SK-N-SH (cell line): ENCODE results near the gene ADPRH. TPM values are rescaled to one million over a fixed set of nuclear protein-coding genes. Genes with fewer than 3 reads are reported as not detected.

Experiments
- CTCF ChIA-PET: fragments of 300-600, 350-600 bp; formaldehyde crosslinking; extraction: SDS; loops from one replicate; lab custom pipeline; 2021; lab: Yijun Ruan, JAX
- POLR2A ChIA-PET: fragments of 350-600 bp; sonication (Branson Sonifier 250); formaldehyde crosslinking; extraction: SDS; loops from one replicate; lab custom pipeline; 2020; ENCODE audit warnings: antibody characterized with exemption, inconsistent platforms; lab: Yijun Ruan, JAX
- DNase-seq: peaks from one replicate; pipeline ENCODE4 v3.0.0; 2012
- H2AFZ ChIP-seq: fragments of 200-600 bp; sonication (generic); 2 replicates; pipeline ENCODE4 v1.8.1; 2016; ENCODE audit warnings: antibody characterized with exemption, mild to moderate bottlenecking, low read depth
- H3F3A ChIP-seq: fragments of 200-600 bp; sonication (generic); replicated peaks from 2 replicates; pipeline ENCODE3; 2016; ENCODE audit warnings: antibody characterized with exemption, mild to moderate bottlenecking; ENCODE audit not compliant: insufficient read depth
- H3K27ac ChIP-seq, 2 experiments: fragments of 200-500 bp in 1 of 2; fragments of 200-600 bp in 1 of 2; sonication (Bioruptor generic) in 1 of 2; sonication (generic), shearing (Covaris generic) in 1 of 2; 2 replicates each; pipeline versions ENCODE4 v1.5.1 to v1.6.1; 2014 to 2016; ENCODE audit warnings: low read depth in 2 of 2, inconsistent platforms in 1 of 2, low read length in 1 of 2, mild to moderate bottlenecking in 1 of 2, mixed read lengths in 1 of 2
- H3K27me3 ChIP-seq: fragments of 200-600 bp; sonication (generic), shearing (Covaris generic); 2 replicates; pipeline ENCODE4 v1.6.1; 2016; ENCODE audit warnings: mixed run types; ENCODE audit not compliant: insufficient read depth
- H3K36me3 ChIP-seq, 2 experiments: fragments of 200-500 bp in 1 of 2; fragments of 200-600 bp in 1 of 2; sonication (Bioruptor generic) in 1 of 2; sonication (generic) in 1 of 2; replicated peaks in 1 of 2; 2 replicates each; pipeline versions ENCODE3 to v1.5.1; 2014 to 2016; ENCODE audit warnings: low read length in 1 of 2, mild to moderate bottlenecking in 1 of 2; ENCODE audit not compliant: insufficient read depth in 2 of 2, control insufficient read depth in 1 of 2
- H3K4me1 ChIP-seq, 2 experiments: fragments of 200-500 bp in 1 of 2; fragments of 200-600 bp in 1 of 2; sonication (Bioruptor generic) in 1 of 2; sonication (generic), shearing (Covaris generic) in 1 of 2; 2 replicates each; pipeline versions ENCODE4 v1.5.1 to v1.6.1; 2014 to 2016; ENCODE audit warnings: low read depth in 1 of 2, low read length in 1 of 2, mixed run types in 1 of 2; ENCODE audit not compliant: insufficient read depth in 2 of 2, control insufficient read depth in 1 of 2
- H3K4me2 ChIP-seq: fragments of 200-600 bp; sonication (generic), shearing (Covaris generic); 2 replicates; pipeline ENCODE4 v1.6.1; 2017; ENCODE audit warnings: mixed run types
- H3K4me3 ChIP-seq, 2 experiments: fragments of 200-500 bp in 1 of 2; fragments of 200-600 bp in 1 of 2; sonication (Bioruptor generic) in 1 of 2; sonication (generic), shearing (Covaris generic) in 1 of 2; 2 replicates each; pipeline versions ENCODE4 v1.5.1 to v1.8.1; 2014 to 2016; ENCODE audit warnings: low read depth in 2 of 2, inconsistent platforms in 1 of 2, low read length in 1 of 2, mild to moderate bottlenecking in 1 of 2, mixed read lengths in 1 of 2, moderate library complexity in 1 of 2
- H3K79me2 ChIP-seq: fragments of 200-600 bp; sonication (generic); 2 replicates; pipeline ENCODE4 v1.8.1; 2017; ENCODE audit warnings: mild to moderate bottlenecking; ENCODE audit not compliant: insufficient read depth
- H3K9ac ChIP-seq: fragments of 200-600 bp; sonication (generic); 2 replicates; pipeline ENCODE4 v1.6.1; 2017; ENCODE audit warnings: mixed run types
- H3K9me2 ChIP-seq: fragments of 200-600 bp; sonication (generic); 2 replicates; pipeline ENCODE4 v1.6.1; 2017; ENCODE audit warnings: mixed run types
- H3K9me3 ChIP-seq: fragments of 200-600 bp; sonication (generic); 2 replicates; pipeline ENCODE4 v1.6.1; 2017; ENCODE audit warnings: mixed run types, mild to moderate bottlenecking, moderate library complexity
- H4K20me1 ChIP-seq: fragments of 200-600 bp; sonication (generic); 2 replicates; pipeline ENCODE4 v1.6.1; 2017; ENCODE audit warnings: mild to moderate bottlenecking, mixed run types; ENCODE audit not compliant: insufficient read depth
- CHD2 ChIP-seq: fragments of 150-350 bp; IDR thresholded peaks from 2 replicates; pipeline ENCODE4 v1.6.1; 2018; ENCODE audit warnings: low read length; ENCODE audit not compliant: partially characterized antibody
- CTCF ChIP-seq: fragments of 200-600 bp; sonication (generic); IDR thresholded peaks from 2 replicates; pipeline ENCODE4 v1.6.1; 2017; ENCODE audit warnings: antibody characterized with exemption, mild to moderate bottlenecking, moderate library complexity
- EZH2phosphoT487 ChIP-seq: fragments of 200-600 bp; sonication (generic); IDR thresholded peaks from 2 replicates; pipeline ENCODE4 v1.6.1; 2017; ENCODE audit warnings: low read depth, mixed run types, mild to moderate bottlenecking, antibody characterized with exemption, moderate library complexity, borderline replicate concordance
- JUND ChIP-seq: IDR thresholded peaks from 2 replicates; pipeline ENCODE4 v1.4.0; 2012
- MAX ChIP-seq: IDR thresholded peaks from 2 replicates; pipeline ENCODE4 v1.4.0; 2012; ENCODE audit warnings: low read depth
- NFIC ChIP-seq: IDR thresholded peaks from 2 replicates; pipeline ENCODE4 v1.4.0; 2012; ENCODE audit warnings: borderline replicate concordance
- NRF1 ChIP-seq: IDR thresholded peaks from 2 replicates; pipeline ENCODE4 v1.6.1; 2012; ENCODE audit warnings: low read depth, mild to moderate bottlenecking, low read length
- PBX3 ChIP-seq: IDR thresholded peaks from 2 replicates; pipeline ENCODE4; 2012
- REST ChIP-seq: IDR thresholded peaks from 2 replicates; pipeline ENCODE4 v1.6.1; 2012; ENCODE audit warnings: mild to moderate bottlenecking, low read depth, low read length, moderate library complexity
- RFX5 ChIP-seq: IDR thresholded peaks from 2 replicates; pipeline ENCODE4 v1.6.1; 2012; ENCODE audit warnings: mild to moderate bottlenecking, improper control_type of control experiment, low read length
- RXRA ChIP-seq: IDR thresholded peaks from 2 replicates; pipeline ENCODE4 v1.4.0; 2012; ENCODE audit warnings: low read depth, mild to moderate bottlenecking, borderline replicate concordance
- SMC3 ChIP-seq: IDR thresholded peaks from 2 replicates; pipeline ENCODE4 v1.6.1; 2012; ENCODE audit warnings: low read depth, low read length, improper control_type of control experiment
- TAF1 ChIP-seq: IDR thresholded peaks from 2 replicates; pipeline ENCODE4 v1.6.1; 2012; ENCODE audit warnings: low read depth, mild to moderate bottlenecking, low read length, moderate library complexity, borderline replicate concordance
- TCF12 ChIP-seq: IDR thresholded peaks from 2 replicates; pipeline ENCODE4 v1.4.0; 2012
- ZBTB33 ChIP-seq: IDR thresholded peaks from 2 replicates; pipeline ENCODE4 v1.4.0; 2012; ENCODE audit warnings: low read depth, borderline replicate concordance
- WGBS: methylation state at CpG from one replicate; pipeline ENCODE4 v1.1.6; 2017; ENCODE audit warnings: low lambda C conversion rate; 5-methylcytosine and 5-hydroxymethylcytosine counted together
- polyA plus RNA-seq, 3 experiments: library from polyadenylated mRNA; depleted of rRNA; stranded (reverse); fragments of >200 nt; gene quantifications; 2 replicates each; pipeline ENCODE4 v1.2.3, GENCODE V29; 2012

ADPRH gene
- polyA plus RNA-seq, 1 of the 3 experiments (the other 2 are of a cell fraction) = not detected

- no peak overlapping the region for H3K4me3 ChIP-seq
- H3K9me2 ChIP-seq = no peaks in the 10 kb centered on the region
- no peak overlapping the region for H3K4me2 ChIP-seq
- no peak overlapping the region for H3K27ac ChIP-seq
- no peaks in the 10 kb centered on the region for H3K9me3 ChIP-seq
- H3K4me1 ChIP-seq = no peaks in the 10 kb centered on the region; a peak in 1 of 4 replicates
- CTCF ChIA-PET = no interaction called here
- H4K20me1 ChIP-seq = no peaks in the 10 kb centered on the region
- POLR2A ChIA-PET = no interaction called here
- no peak overlapping the region for H2AFZ ChIP-seq
- no peaks in the 10 kb centered on the region for H3K27me3 ChIP-seq
- TF ChIP-seq SMC3 = no peak
- TF ChIP-seq REST = no peak
- TF ChIP-seq CTCF = no peak
- no peak for TF ChIP-seq NFIC
- TF ChIP-seq NRF1 = no peak
- no peak for TF ChIP-seq CHD2
- no peak for TF ChIP-seq EZH2phosphoT487
- TF ChIP-seq RFX5 = no peak
- TF ChIP-seq PBX3 = no peak
- TF ChIP-seq TAF1 = no peak
- TF ChIP-seq TCF12 = no peak
- no peak for TF ChIP-seq ZBTB33
- no peak for TF ChIP-seq MAX
- no peak for TF ChIP-seq JUND
- no peak for TF ChIP-seq RXRA
- TF ChIP-seq, all 33 proteins: peak for 0
- Histone ChIP-seq H3K36me3 (no peaks in the 10 kb centered on the region), H3F3A (no peaks in the 10 kb centered on the region), H3K9ac (no peak overlapping the region), H3K79me2 (no peaks in the 10 kb centered on the region)
- WGBS = 69% methylated on average over 3 of the region's 3 CpGs
- no peak for DNase-seq
Observed at GRCh38 chr3:119548341-119548740, 31.0 kb upstream of the ADPRH start.
